Measurements from ENCODE around the gene NANOS2.
A peak's percentile ranks its signal among the peaks of the same experiment; 100 is the strongest.
"Not testable (repeated sequence)": the region's sequence is repeated elsewhere in the genome, so short reads cannot be mapped to it uniquely, and the experiment has no call there.

NANOS2 gene

DNA sequence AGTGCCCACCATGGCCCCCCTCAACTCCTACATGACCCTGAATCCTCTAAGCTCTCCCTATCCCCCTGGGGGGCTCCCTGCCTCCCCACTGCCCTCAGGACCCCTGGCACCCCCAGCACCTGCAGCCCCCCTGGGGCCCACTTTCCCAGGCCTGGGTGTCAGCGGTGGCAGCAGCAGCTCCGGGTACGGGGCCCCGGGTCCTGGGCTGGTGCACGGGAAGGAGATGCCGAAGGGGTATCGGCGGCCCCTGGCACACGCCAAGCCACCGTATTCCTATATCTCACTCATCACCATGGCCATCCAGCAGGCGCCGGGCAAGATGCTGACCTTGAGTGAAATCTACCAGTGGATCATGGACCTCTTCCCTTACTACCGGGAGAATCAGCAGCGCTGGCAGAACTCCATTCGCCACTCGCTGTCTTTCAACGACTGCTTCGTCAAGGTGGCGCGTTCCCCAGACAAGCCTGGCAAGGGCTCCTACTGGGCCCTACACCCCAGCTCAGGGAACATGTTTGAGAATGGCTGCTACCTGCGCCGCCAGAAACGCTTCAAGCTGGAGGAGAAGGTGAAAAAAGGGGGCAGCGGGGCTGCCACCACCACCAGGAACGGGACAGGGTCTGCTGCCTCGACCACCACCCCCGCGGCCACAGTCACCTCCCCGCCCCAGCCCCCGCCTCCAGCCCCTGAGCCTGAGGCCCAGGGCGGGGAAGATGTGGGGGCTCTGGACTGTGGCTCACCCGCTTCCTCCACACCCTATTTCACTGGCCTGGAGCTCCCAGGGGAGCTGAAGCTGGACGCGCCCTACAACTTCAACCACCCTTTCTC is 42.3 kb downstream of the NANOS2 start:
- DNase-seq: no peak

- DNase-seq: no peak
Observed at GRCh38 chr19:45870798-45871197, 43.8 kb downstream of the NANOS2 start.

DNA sequence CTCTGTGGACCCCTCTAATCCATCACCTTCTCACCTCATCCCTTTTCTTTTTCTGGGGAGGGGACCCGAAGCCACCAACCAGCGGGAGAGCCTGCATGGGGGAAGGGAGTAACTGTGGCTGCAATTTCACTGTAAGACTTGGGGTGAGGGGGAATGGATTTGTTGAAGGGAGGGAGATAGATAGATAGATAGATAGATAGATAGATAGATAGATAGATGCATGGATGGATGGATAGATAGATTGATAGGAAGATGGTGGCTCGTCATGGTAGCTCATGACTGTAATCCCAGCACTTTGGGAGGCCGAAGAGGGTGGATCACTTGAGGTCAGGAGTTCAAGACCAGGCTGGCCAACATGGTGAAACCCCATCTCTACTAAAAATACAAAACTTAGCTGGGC is 47.3 kb downstream of the NANOS2 start:
- not testable (repeated sequence) for DNase-seq

DNA sequence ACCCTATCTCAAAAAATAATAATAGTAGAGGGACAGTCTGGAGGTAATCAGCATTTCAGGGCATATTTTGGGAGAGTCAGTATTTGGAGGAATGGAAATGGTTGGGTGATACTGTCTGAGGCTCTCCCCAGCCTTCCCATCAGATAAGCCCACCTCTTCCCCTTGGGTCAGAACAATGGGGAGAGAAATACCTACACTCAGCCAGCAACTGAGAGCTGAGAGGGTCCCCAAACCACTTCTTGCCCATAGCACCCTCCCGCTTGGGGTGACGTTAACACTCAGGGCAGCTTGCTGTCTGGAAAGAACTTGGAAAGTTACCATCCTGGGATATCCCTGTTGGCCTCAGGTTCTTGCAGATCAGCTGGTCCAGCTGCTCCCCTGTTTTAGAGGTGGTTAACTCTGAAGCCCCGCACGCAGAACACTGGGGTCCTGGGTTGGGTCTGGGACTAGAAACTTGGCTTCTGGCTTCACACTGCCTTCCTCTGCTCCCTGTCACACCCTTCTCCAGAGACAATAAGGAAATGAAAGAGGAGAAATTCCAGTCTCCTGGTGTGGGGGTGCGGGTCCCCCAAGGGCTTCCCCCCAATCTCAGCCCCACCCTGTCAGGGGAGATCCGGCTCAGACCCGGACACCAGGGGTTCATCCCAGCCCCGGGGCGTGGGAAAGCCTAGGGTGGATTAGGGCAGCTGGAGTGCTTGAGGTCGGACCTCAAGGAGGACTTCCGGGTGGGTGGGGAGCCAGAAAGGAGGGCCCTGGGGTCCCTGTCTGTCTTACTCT is 48.0 kb downstream of the NANOS2 start:
- DNase-seq: no peak

DNA sequence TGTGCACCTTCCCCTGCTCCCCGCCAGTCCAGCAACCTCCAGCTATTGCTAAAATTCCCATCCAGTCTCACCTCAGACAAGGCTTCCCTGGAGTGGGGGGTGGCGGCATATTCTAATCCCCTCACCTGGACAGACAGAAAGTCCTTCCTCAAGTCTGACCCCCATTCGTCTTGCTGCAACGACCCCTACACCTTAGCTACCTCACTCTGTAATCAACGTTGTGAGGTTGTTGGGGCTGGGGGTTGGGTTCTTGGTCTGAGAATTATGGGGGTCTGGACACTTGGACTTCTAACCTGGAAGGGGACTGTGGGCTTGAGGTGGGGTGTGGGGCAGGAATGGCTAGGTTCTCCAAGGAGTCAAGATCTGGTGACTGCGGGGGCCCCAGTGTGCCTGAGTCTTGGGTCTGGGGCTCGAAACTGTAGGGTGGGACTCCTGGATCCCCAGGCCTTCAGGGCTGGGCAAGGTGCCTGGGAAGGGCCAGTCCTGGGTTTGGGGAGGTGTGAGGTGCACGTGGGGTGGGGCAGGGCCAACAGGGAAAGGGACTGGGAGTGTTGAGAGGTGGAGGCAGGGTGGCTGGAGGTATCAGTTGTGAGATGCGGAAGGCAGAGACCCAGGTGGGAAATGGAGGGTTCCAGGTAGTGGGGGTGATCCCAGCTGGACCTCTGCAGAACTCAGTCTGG is 49.2 kb downstream of the NANOS2 start:
- no peak for DNase-seq

DNA sequence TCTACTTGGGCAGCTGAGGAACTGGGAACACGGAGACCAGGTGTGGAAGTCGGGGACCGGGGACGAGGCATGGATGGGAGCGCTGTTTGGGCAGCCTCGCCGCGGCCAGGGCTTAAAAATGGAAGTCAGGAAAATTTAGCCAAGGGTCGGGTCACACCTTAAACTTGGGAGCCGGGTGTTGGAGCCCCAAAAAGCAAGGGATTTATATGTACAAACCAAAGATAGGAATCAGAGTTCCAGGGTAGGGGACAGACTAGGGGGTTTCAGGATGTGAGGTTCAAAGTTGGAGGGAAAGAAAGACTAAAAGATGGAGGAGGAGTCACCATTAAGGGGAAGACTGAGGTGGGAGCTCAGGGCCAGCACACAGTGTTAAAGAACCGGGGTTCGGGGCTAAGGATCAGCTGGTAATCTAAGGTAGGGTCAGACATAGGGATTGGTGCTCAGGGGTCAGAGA is 49.9 kb downstream of the NANOS2 start:
- DNase-seq: no peak

- peak; percentile 51 for DNase-seq
Observed at GRCh38 chr19:45863840-45864628, 50.5 kb downstream of the NANOS2 start, which contains the start of gene FOXA3. Gene FOXA3 (plus strand): TSS chr19:45864326. CDS start chr19:45864457, 131 bp downstream.

- DNase-seq: no peak
Observed at GRCh38 chr19:45863335-45863839, 51.2 kb downstream of the NANOS2 start.
